Retinal pigment epithelial cell (primary cell): ENCODE results near the gene TCEAL4.
A peak's percentile ranks its signal among the peaks of the same experiment; 100 is the strongest.
"Not testable (repeated sequence)": the region's sequence is repeated elsewhere in the genome, so short reads cannot be mapped to it uniquely, and the experiment has no call there.

Experiments used
- DNase-seq: peaks from one replicate; pipeline ENCODE4 v3.0.0-alpha.2; 2010; ENCODE audit warnings: low read depth
- H3K4me3 ChIP-seq: 2 replicates; pipeline ENCODE4 v1.5.1; 2011; ENCODE audit warnings: mild to moderate bottlenecking, low read length, control low read depth, moderate library complexity
- TF ChIP-seq, protein P1 (sequence below): conservative IDR thresholded peaks from 2 replicates; pipeline ENCODE4 v1.5.1; 2011; ENCODE audit warnings: low read depth, low read length, control low read depth, inconsistent platforms

Gene TCEAL4

DNA sequence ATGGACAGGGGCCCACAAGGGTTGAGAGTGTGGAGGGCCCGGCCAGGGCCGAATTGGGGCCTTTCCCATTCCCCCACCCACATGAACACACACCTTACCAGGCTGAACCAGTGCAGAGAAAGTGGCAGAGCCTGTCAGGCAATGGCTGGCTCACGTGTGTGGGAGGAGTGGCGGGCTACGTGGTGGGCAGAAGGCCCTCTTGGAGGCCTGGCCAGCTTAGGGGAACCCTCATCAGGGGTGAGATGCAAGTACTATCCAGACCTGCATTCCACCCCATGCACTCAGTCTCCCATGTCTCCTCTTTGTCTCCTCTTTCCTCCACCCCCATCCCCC lies 965 bp downstream of the TCEAL4 start:
- DNase-seq, result no peak
- H3K4me3 ChIP-seq, result peak overlapping the region; percentile 80
- TF ChIP-seq, protein P1, sequence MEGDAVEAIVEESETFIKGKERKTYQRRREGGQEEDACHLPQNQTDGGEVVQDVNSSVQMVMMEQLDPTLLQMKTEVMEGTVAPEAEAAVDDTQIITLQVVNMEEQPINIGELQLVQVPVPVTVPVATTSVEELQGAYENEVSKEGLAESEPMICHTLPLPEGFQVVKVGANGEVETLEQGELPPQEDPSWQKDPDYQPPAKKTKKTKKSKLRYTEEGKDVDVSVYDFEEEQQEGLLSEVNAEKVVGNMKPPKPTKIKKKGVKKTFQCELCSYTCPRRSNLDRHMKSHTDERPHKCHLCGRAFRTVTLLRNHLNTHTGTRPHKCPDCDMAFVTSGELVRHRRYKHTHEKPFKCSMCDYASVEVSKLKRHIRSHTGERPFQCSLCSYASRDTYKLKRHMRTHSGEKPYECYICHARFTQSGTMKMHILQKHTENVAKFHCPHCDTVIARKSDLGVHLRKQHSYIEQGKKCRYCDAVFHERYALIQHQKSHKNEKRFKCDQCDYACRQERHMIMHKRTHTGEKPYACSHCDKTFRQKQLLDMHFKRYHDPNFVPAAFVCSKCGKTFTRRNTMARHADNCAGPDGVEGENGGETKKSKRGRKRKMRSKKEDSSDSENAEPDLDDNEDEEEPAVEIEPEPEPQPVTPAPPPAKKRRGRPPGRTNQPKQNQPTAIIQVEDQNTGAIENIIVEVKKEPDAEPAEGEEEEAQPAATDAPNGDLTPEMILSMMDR, result no peak

DNA sequence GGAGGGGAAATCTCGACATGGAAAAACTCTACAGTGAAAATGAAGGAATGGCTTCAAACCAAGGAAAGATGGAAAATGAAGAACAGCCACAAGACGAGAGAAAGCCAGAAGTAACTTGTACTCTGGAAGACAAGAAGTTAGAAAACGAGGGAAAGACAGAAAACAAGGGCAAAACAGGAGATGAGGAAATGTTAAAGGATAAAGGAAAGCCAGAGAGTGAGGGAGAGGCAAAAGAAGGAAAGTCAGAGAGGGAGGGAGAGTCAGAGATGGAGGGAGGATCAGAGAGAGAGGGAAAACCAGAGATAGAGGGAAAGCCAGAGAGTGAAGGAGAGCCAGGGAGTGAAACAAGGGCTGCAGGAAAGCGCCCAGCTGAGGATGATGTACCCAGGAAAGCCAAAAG lies 1.3 kb downstream of the TCEAL4 start:
- peak overlapping the region; percentile 80 for H3K4me3 ChIP-seq
- DNase-seq, result no peak
- TF ChIP-seq, protein P1, result no peak

DNA sequence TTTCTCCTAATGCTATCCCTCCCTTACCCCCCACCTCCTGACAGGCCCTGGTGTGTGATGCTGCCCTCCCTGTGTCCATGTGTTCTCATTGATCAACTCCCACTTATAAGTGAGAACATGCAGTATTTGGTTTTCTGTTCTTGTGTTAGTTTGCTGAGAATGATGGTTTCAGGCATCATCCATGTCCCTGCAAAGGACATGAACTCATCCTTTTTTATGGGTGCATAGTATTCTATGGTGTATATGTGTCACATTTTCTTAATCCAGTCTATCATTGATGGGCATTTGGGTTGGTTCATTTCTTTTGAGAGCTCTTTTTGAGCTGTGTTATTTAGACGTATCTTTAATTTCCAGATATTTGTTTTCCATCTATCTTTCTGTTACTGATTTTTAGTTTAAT lies 7.0 kb downstream of the TCEAL4 start:
- not testable (repeated sequence) for H3K4me3 ChIP-seq, DNase-seq

DNA sequence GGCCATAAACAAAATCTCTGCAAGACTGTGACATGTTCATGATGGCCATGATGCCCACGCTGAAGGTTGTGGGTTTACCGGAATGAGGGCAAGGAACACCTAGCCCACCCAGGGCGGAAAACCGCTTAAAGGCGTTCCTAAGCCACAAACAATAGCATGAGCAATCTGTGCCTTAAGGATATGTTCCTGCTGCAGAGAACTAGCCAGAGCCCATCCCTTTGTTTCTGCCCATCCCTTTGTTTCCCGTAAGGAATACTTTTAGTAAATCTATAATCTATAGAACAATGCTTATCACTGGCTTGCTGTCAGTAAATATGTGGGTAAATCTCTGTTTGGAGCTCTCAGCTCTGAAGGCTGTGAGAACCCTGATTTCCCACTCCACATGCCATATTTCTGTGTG lies 9.9 kb downstream of the TCEAL4 start:
- not testable (repeated sequence) for DNase-seq, H3K4me3 ChIP-seq

DNA sequence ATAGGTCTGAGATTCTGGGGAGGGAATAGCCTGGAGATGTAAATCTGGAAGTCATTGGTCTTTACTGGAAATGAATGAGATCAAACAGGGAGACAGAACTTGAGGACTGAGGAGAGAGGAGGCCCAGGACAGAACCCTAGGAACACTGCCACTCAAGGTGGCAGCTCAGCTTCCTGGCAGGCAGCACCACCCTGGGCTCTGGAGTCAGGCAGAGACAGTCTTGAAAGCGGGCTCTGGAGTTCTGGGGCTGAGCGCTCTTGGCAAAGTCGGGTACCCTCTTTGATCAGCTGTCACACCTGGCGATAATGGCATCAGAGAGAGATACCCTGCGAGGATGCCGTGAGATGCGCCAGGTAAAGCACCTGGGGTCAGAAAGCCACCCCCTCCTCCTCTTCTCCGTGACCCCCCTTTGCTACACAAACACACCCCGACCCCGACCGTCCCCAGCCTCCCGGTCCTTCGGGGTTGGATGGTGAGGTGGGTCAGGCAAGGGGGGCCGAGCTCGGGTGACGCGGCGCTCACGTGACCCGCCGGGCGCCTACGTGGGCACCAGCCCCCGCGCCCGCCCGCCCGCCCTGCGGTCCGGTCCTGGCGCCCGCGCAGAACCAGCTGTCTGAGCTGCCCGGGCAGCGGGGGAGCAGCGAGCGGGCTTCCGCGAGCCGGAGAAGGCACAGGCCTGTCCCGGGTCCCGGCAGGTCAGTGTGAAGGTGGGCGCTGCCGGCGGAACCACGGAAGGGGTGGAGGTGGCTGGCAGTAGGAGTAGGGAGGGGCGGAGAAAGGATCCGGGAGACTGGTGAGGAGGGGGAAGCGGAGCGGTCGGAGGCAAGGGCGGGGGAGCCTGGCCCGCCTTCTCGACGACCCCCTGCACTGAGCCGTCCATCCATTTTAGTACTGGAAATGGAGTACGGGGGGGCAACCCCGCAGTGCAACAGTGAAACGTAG lies 22.3 kb downstream of the TCEAL4 start, which contains the start of gene TCEAL3:
Gene TCEAL3 (plus strand): TSS at position 600 of the 942 bp plus-strand sequence. CDS start 1,102 bp downstream, outside the sequence.
- TF ChIP-seq, protein P1, result no peak
- DNase-seq, result no peak
- peak within 1 kb of the TSS; percentile 69 for H3K4me3 ChIP-seq

DNA sequence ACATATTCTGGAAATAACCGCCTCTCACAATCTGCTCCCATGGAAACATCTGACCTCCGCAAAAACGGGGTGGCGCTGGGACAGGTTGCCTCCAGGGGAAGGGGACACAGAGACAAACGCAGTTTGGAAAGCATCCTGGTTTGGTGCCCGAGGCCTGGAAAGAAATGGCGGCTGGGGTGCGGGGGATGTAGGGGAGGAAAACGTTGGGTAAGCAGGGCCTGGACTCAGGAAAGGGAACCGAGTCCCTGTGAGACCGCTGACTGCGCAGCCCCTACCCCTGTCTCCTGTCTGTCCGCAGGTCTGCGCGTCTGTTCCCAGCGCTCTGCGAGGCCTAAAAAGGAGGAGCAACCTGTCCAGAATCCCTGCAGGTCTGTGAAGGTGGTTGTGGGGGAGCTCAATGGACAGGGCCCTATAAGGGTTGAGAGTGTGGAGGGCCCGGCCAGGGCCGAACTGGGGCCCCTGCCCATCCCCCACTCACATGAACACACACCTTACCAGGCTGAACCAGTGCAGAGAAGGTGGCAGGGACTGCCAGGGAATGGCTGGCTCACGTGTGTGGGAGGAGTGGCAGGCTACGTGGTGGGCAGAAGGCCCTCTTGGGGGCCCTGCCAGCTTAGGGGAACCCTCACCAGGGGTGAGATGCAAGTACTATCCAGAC lies 23.1 kb downstream of the TCEAL4 start:
- TF ChIP-seq, protein P1, result no peak
- DNase-seq, result no peak
- peak overlapping the region; percentile 69 for H3K4me3 ChIP-seq

DNA sequence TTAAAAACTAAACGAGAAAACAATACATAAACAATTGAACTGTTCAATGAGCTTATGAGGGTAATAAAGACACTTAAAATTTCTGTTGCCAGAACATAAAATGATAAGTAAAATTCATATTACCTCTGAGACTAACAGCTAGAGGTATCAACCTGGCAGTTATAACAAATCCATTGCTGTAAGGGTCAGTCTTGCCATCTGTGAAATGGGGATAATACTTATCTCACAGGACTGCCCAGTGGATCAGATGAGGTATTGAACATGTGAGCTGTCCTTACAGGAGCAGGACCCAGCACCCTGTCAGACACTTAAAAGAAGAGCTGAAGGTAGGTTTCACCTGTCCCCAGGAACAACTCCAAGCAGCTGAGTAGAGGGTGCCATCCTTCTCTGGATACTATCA lies 25.0 kb downstream of the TCEAL4 start:
- no peak overlapping the region for H3K4me3 ChIP-seq
- TF ChIP-seq, protein P1, result no peak
- no peak for DNase-seq

DNA sequence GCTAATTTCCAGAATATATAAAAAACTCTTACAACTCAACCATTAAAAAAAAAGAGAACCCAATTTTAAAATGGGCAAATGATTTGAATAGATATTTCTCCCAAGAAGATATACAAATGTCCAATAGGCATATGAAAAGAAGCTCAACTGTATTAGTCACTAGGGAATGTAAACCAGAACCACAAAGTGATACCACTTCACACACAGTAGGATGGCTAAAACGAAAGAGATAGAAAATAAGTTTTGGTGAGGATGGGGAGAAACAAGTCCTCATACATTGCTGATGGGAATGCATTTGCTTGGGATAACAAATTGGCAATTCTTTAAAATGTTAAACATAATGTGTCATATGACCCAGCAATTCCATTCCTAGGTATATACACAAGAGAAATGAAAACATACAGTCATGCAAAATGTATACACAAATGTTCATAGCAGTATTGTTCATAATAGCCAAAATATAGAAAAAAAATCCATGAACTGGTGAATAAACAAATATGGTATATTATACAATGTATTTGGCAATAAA lies 28.1 kb downstream of the TCEAL4 start:
- DNase-seq, result no peak
- TF ChIP-seq, protein P1, result no peak
- no peak overlapping the region for H3K4me3 ChIP-seq
